ENCODE data around the gene POP4. TPM values are rescaled to one million over a fixed set of nuclear protein-coding genes. Genes with fewer than 3 reads are reported as not detected.

Gene POP4
- total and polyA plus RNA-seq, 4 donors = 46.6 to 82.5 (median 62.2) TPM

GRCh38 chr19:29598036-29598435, 8.0 kb upstream of the POP4 start:
- TF ChIP-seq CTCF (IDR thresholded peaks at IDR 0.05; ENCODE audit: control extremely low read depth, extremely low read depth) = no peak
- 62 to 68% methylated on average over 7 of the region's 7 CpGs for WGBS, 2 donors
- DNase-seq (no peak), ATAC-seq (ENCODE audit: insufficient read depth, low FRiP score) (no peak)
- Histone ChIP-seq H3K9me3 (ENCODE audit: control insufficient read depth in 4 of 4, insufficient read depth in 3 of 4, low read length in 3 of 4) (no peaks in the 10 kb centered on the region), H3K9ac (ENCODE audit: insufficient read depth in 1 of 2, low read length in 2 of 2) (no peak overlapping the region), H3K27ac (ENCODE audit: low read depth in 1 of 2, low read length in 1 of 2) (no peak overlapping the region), H3K27me3 (ENCODE audit: control insufficient read depth in 3 of 3, insufficient read depth in 3 of 3, low read length in 2 of 3) (peaks cover 0 to 17% (median 4%) of the 10 kb centered on the region in 3 donors), H3K36me3 (ENCODE audit: control insufficient read depth in 4 of 4, insufficient read depth in 4 of 4, low read length in 4 of 4) (no peaks in the 10 kb centered on the region), H3K4me3 (no peak overlapping the region), H3K4me1 (ENCODE audit: control insufficient read depth in 5 of 5, insufficient read depth in 5 of 5, low read length in 5 of 5) (no peaks in the 10 kb centered on the region)

- WGBS, 2 donors = 52 to 82% methylated on average over 3 of the region's 3 CpGs
- Histone ChIP-seq H3K36me3 (ENCODE audit: control insufficient read depth in 4 of 4, insufficient read depth in 4 of 4, low read length in 4 of 4) (no peaks in the 10 kb centered on the region), H3K4me1 (ENCODE audit: control insufficient read depth in 5 of 5, insufficient read depth in 5 of 5, low read length in 5 of 5) (no peaks in the 10 kb centered on the region), H3K9ac (ENCODE audit: insufficient read depth in 1 of 2, low read length in 2 of 2) (no peak overlapping the region), H3K4me3 (no peak overlapping the region), H3K27me3 (ENCODE audit: control insufficient read depth in 3 of 3, insufficient read depth in 3 of 3, low read length in 2 of 3) (peaks cover 0 to 17% (median 4%) of the 10 kb centered on the region in 3 donors), H3K27ac (ENCODE audit: low read depth in 1 of 2, low read length in 1 of 2) (no peak overlapping the region), H3K9me3 (ENCODE audit: control insufficient read depth in 4 of 4, insufficient read depth in 3 of 4, low read length in 3 of 4) (no peaks in the 10 kb centered on the region)
- no peak for TF ChIP-seq CTCF (IDR thresholded peaks at IDR 0.05; ENCODE audit: control extremely low read depth, extremely low read depth)
- DNase-seq (no peak), ATAC-seq (ENCODE audit: insufficient read depth, low FRiP score) (no peak)
Observed at GRCh38 chr19:29598496-29598895, 7.6 kb upstream of the POP4 start.

- Histone ChIP-seq H3K4me3 (no peak overlapping the region), H3K36me3 (ENCODE audit: control insufficient read depth in 4 of 4, insufficient read depth in 4 of 4, low read length in 4 of 4) (peaks cover 0 to 4% (median 0%) of the 10 kb centered on the region in 4 donors), H3K27ac (ENCODE audit: low read depth in 1 of 2, low read length in 1 of 2) (no peak overlapping the region), H3K27me3 (ENCODE audit: control insufficient read depth in 3 of 3, insufficient read depth in 3 of 3, low read length in 2 of 3) (peaks cover 0 to under 1% (median 0%) of the 10 kb centered on the region in 3 donors), H3K4me1 (ENCODE audit: control insufficient read depth in 5 of 5, insufficient read depth in 5 of 5, low read length in 5 of 5) (peaks cover 0 to 15% (median 3%) of the 10 kb centered on the region in 5 donors), H3K9me3 (ENCODE audit: control insufficient read depth in 4 of 4, insufficient read depth in 3 of 4, low read length in 3 of 4) (no peaks in the 10 kb centered on the region), H3K9ac (ENCODE audit: insufficient read depth in 1 of 2, low read length in 2 of 2) (no peak overlapping the region)
- TF ChIP-seq CTCF (IDR thresholded peaks at IDR 0.05; ENCODE audit: control extremely low read depth, extremely low read depth) = no peak
- 76 to 83% methylated on average over 5 of the region's 5 CpGs for WGBS, 2 donors
- no peak for DNase-seq
- no peak for ATAC-seq (ENCODE audit: insufficient read depth, low FRiP score)
Observed at GRCh38 chr19:29603308-29603707, 2.8 kb upstream of the POP4 start.

- peak overlapping the region; percentile 85 for H3K4me3 ChIP-seq
- no peak for TF ChIP-seq CTCF (IDR thresholded peaks at IDR 0.05; ENCODE audit: control extremely low read depth, extremely low read depth)
- 1 to 2% methylated on average over 12 of the region's 12 CpGs for WGBS, 2 donors
- ATAC-seq (ENCODE audit: insufficient read depth, low FRiP score) = no peak
- peaks cover 0 to 15% (median 5%) of the 10 kb centered on the region in 5 donors for H3K4me1 ChIP-seq (ENCODE audit: control insufficient read depth in 5 of 5, insufficient read depth in 5 of 5, low read length in 5 of 5)
- H3K9ac ChIP-seq (ENCODE audit: insufficient read depth in 1 of 2, low read length in 2 of 2) = peak overlapping the region; percentile 81 to 99
- no peaks in the 10 kb centered on the region for H3K27me3 ChIP-seq (ENCODE audit: control insufficient read depth in 3 of 3, insufficient read depth in 3 of 3, low read length in 2 of 3)
- peaks cover 7 to 16% (median 11%) of the 10 kb centered on the region in 4 donors for H3K36me3 ChIP-seq (ENCODE audit: control insufficient read depth in 4 of 4, insufficient read depth in 4 of 4, low read length in 4 of 4)
- H3K27ac ChIP-seq (ENCODE audit: low read depth in 1 of 2, low read length in 1 of 2) = peak overlapping the region; percentile 67 to 99
- H3K9me3 ChIP-seq (ENCODE audit: control insufficient read depth in 4 of 4, insufficient read depth in 3 of 4, low read length in 3 of 4) = no peaks in the 10 kb centered on the region
- DNase-seq = no peak
Observed at GRCh38 chr19:29606420-29606747, 301 bp downstream of the POP4 start.

All from lung (tissue), 12 donors.